Nephron (organoid): ENCODE measurements around the gene ZMYND8.

Experiments
- H3K27ac Mint-ChIP-seq, 3 experiments: 2 replicates each; pipeline ENCODE4 v1.8.0; 2020; ENCODE audit warnings: mixed read lengths in 3 of 3, mild to moderate bottlenecking in 2 of 3, moderate library complexity in 1 of 3
- H3K27me3 Mint-ChIP-seq: 2 replicates; pipeline ENCODE4 v1.8.0; 2021; ENCODE audit warnings: low read depth, mild to moderate bottlenecking, moderate library complexity, mixed read lengths
- H3K36me3 Mint-ChIP-seq: 2 replicates; pipeline ENCODE4 v1.8.0; 2020; ENCODE audit warnings: low read depth, mixed read lengths
- H3K4me1 Mint-ChIP-seq: 2 replicates; pipeline ENCODE4 v1.8.0; 2020; ENCODE audit warnings: mixed read lengths
- H3K4me3 Mint-ChIP-seq, 3 experiments: 2 replicates each; pipeline ENCODE4 v1.8.0; 2020; ENCODE audit warnings: mild to moderate bottlenecking in 3 of 3, mixed read lengths in 3 of 3, moderate library complexity in 2 of 3
- H3K9me3 Mint-ChIP-seq: 2 replicates; pipeline ENCODE4 v1.8.0; 2020; ENCODE audit warnings: mixed read lengths
- TF ChIP-seq, protein P1 (sequence below), 3 experiments: fragments of 200-600 bp; sonication (generic); IDR thresholded peaks; one replicate each; pipeline ENCODE4 v1.5.0; 2021; ENCODE audit warnings: antibody characterized with exemption in 3 of 3; ENCODE audit not compliant: unreplicated experiment in 3 of 3

Gene ZMYND8

DNA sequence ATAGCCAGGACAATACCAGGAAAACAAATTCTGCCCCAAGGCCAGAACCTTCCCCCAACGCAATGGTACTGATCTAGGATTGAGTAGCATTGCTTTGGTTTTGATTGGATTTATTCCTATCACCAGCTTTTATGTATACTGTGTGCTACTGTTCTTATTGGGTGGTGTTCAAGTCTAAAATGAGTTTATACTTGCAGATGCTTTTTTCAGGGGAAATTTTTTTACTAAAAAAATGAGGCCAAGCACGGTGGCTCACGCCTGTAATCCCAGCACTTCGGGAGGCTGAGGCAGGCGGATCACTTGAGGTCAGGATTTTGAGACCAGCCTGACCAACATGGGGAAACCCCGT lies 116.8 kb downstream of the ZMYND8 start:
- Mint-ChIP-seq H3K27me3 (no peaks in the 10 kb centered on the region), H3K9me3 (no peaks in the 10 kb centered on the region), H3K4me1 (peaks cover 25% of the 10 kb centered on the region), H3K4me3 (no peak overlapping the region), H3K27ac (no peak overlapping the region), H3K36me3 (peaks cover 57% of the 10 kb centered on the region)
- TF ChIP-seq, protein P1, sequence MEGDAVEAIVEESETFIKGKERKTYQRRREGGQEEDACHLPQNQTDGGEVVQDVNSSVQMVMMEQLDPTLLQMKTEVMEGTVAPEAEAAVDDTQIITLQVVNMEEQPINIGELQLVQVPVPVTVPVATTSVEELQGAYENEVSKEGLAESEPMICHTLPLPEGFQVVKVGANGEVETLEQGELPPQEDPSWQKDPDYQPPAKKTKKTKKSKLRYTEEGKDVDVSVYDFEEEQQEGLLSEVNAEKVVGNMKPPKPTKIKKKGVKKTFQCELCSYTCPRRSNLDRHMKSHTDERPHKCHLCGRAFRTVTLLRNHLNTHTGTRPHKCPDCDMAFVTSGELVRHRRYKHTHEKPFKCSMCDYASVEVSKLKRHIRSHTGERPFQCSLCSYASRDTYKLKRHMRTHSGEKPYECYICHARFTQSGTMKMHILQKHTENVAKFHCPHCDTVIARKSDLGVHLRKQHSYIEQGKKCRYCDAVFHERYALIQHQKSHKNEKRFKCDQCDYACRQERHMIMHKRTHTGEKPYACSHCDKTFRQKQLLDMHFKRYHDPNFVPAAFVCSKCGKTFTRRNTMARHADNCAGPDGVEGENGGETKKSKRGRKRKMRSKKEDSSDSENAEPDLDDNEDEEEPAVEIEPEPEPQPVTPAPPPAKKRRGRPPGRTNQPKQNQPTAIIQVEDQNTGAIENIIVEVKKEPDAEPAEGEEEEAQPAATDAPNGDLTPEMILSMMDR (IDR thresholded peaks at IDR 0.05; ENCODE audit: unreplicated experiment in 3 of 3) = no peak

GRCh38 chr20:47238780-47239718 lies 117.5 kb downstream of the ZMYND8 start:
- Mint-ChIP-seq H3K27ac (no peak overlapping the region), H3K9me3 (no peaks in the 10 kb centered on the region), H3K4me1 (peaks cover 23% of the 10 kb centered on the region), H3K4me3 (no peak overlapping the region), H3K36me3 (peaks cover 63% of the 10 kb centered on the region), H3K27me3 (no peaks in the 10 kb centered on the region)
- TF ChIP-seq, protein P1 (IDR thresholded peaks at IDR 0.05; ENCODE audit: unreplicated experiment in 3 of 3) = no peak

GRCh38 chr20:47237715-47238114 lies 118.8 kb downstream of the ZMYND8 start:
- H3K36me3 Mint-ChIP-seq = peaks cover 62% of the 10 kb centered on the region
- H3K27me3 Mint-ChIP-seq = no peaks in the 10 kb centered on the region
- TF ChIP-seq, protein P1 (IDR thresholded peaks at IDR 0.05; ENCODE audit: unreplicated experiment in 3 of 3) = no peak
- H3K4me3 Mint-ChIP-seq = no peak overlapping the region
- peaks cover 12% of the 10 kb centered on the region for H3K4me1 Mint-ChIP-seq
- no peaks in the 10 kb centered on the region for H3K9me3 Mint-ChIP-seq
- H3K27ac Mint-ChIP-seq = no peak overlapping the region

GRCh38 chr20:47236639-47236900 lies 119.9 kb downstream of the ZMYND8 start:
- no peak overlapping the region for H3K27ac Mint-ChIP-seq
- H3K36me3 Mint-ChIP-seq = peaks cover 65% of the 10 kb centered on the region
- TF ChIP-seq, protein P1 (IDR thresholded peaks at IDR 0.05; ENCODE audit: unreplicated experiment in 3 of 3) = no peak
- H3K4me3 Mint-ChIP-seq = no peak overlapping the region
- no peaks in the 10 kb centered on the region for H3K9me3 Mint-ChIP-seq
- no peaks in the 10 kb centered on the region for H3K27me3 Mint-ChIP-seq
- H3K4me1 Mint-ChIP-seq = peaks cover 11% of the 10 kb centered on the region

- no peaks in the 10 kb centered on the region for H3K9me3 Mint-ChIP-seq
- no peak overlapping the region for H3K4me3 Mint-ChIP-seq
- H3K27ac Mint-ChIP-seq = no peak overlapping the region
- peaks cover 9% of the 10 kb centered on the region for H3K4me1 Mint-ChIP-seq
- TF ChIP-seq, protein P1 (IDR thresholded peaks at IDR 0.05; ENCODE audit: unreplicated experiment in 3 of 3) = no peak
- peaks cover 66% of the 10 kb centered on the region for H3K36me3 Mint-ChIP-seq
- no peaks in the 10 kb centered on the region for H3K27me3 Mint-ChIP-seq
These were observed 120.5 kb downstream of the ZMYND8 start for GRCh38 chr20:47235853-47236638.
